KMS-11 (cell line): ENCODE data around the gene GRAP2.

Source experiments
- H2AFZ ChIP-seq: fragments of 200-600 bp; sonication (generic); 2 replicates; pipeline ENCODE4 v1.6.1; 2016; ENCODE audit warnings: antibody characterized with exemption, mixed run types, low read depth
- H3K27ac ChIP-seq: fragments of 200-600 bp; sonication (generic); 2 replicates; pipeline ENCODE4 v1.6.1; 2016; ENCODE audit warnings: mild to moderate bottlenecking, mixed run types
- H3K27me3 ChIP-seq: fragments of 200-600 bp; sonication (generic); 2 replicates; pipeline ENCODE4 v1.6.1; 2017; ENCODE audit warnings: mild to moderate bottlenecking, low read depth, mixed run types, moderate library complexity; ENCODE audit not compliant: insufficient read depth
- H3K36me3 ChIP-seq: fragments of 200-600 bp; sonication (generic); 2 replicates; pipeline ENCODE4 v1.6.1; 2017; ENCODE audit warnings: mild to moderate bottlenecking, mixed run types; ENCODE audit not compliant: insufficient read depth
- H3K4me1 ChIP-seq: fragments of 200-600 bp; sonication (generic); 2 replicates; pipeline ENCODE4 v1.6.1; 2016; ENCODE audit warnings: mild to moderate bottlenecking, low read depth, mixed run types; ENCODE audit not compliant: poor library complexity, severe bottlenecking
- H3K4me2 ChIP-seq: fragments of 200-600 bp; sonication (generic); 2 replicates; pipeline ENCODE4 v1.7.0; 2016; ENCODE audit warnings: mild to moderate bottlenecking, mixed run types
- H3K4me3 ChIP-seq: fragments of 200-600 bp; sonication (generic); IDR thresholded peaks from 2 replicates; pipeline ENCODE4 v1.6.1; 2017; ENCODE audit warnings: low read depth, low read length, mixed read lengths; ENCODE audit not compliant: insufficient read depth
- H3K79me2 ChIP-seq: fragments of 200-600 bp; sonication (generic); 2 replicates; pipeline ENCODE4 v1.6.1; 2016; ENCODE audit warnings: low read depth, mixed run types; ENCODE audit not compliant: insufficient read depth
- H3K9ac ChIP-seq: fragments of 200-600 bp; sonication (generic); 2 replicates; pipeline ENCODE4 v1.6.1; 2016; ENCODE audit warnings: mild to moderate bottlenecking, mixed run types
- H4K20me1 ChIP-seq: fragments of 200-600 bp; sonication (generic); 2 replicates; pipeline ENCODE4 v1.6.1; 2016; ENCODE audit warnings: mild to moderate bottlenecking, mixed run types; ENCODE audit not compliant: insufficient read depth
- CTCF ChIP-seq: fragments of 200-600 bp; sonication (generic); conservative IDR thresholded peaks from 2 replicates; pipeline ENCODE4 v1.6.1; 2017; ENCODE audit warnings: low read depth, mild to moderate bottlenecking, antibody characterized with exemption, low read length, moderate library complexity, mixed read lengths

GRAP2 gene

GRCh38 chr22:39933741-39934140 is 32.9 kb downstream of the GRAP2 start:
- Histone ChIP-seq H4K20me1 (no peaks in the 10 kb centered on the region), H3K27me3 (no peaks in the 10 kb centered on the region; the same call in 1 of the 2 replicates), H3K36me3 (no peaks in the 10 kb centered on the region), H2AFZ (no peak overlapping the region), H3K9ac (no peak overlapping the region), H3K79me2 (no peaks in the 10 kb centered on the region), H3K4me3 (no peak overlapping the region), H3K27ac (no peak overlapping the region), H3K4me2 (no peak overlapping the region), H3K4me1 (no peaks in the 10 kb centered on the region)
- TF ChIP-seq CTCF = no peak

- Histone ChIP-seq H4K20me1 (no peaks in the 10 kb centered on the region), H3K4me1 (no peaks in the 10 kb centered on the region), H3K27ac (no peak overlapping the region), H3K4me2 (no peak overlapping the region), H3K4me3 (no peak overlapping the region), H3K27me3 (no peaks in the 10 kb centered on the region; the same call in 1 of the 2 replicates), H2AFZ (no peak overlapping the region), H3K9ac (no peak overlapping the region), H3K79me2 (no peaks in the 10 kb centered on the region), H3K36me3 (no peaks in the 10 kb centered on the region)
- TF ChIP-seq CTCF = no peak
Measured at GRCh38 chr22:39935116-39935515, 34.2 kb downstream of the GRAP2 start.

GRCh38 chr22:39935612-39936011 is 34.7 kb downstream of the GRAP2 start:
- H3K79me2 ChIP-seq = no peaks in the 10 kb centered on the region
- H2AFZ ChIP-seq = no peak overlapping the region
- H3K9ac ChIP-seq = no peak overlapping the region
- H4K20me1 ChIP-seq = no peaks in the 10 kb centered on the region
- no peak overlapping the region for H3K4me3 ChIP-seq
- H3K27me3 ChIP-seq = no peaks in the 10 kb centered on the region; the same call in 1 of the 2 replicates
- TF ChIP-seq CTCF = no peak
- H3K4me1 ChIP-seq = no peaks in the 10 kb centered on the region
- H3K4me2 ChIP-seq = no peak overlapping the region
- H3K27ac ChIP-seq = no peak overlapping the region
- no peaks in the 10 kb centered on the region for H3K36me3 ChIP-seq

- Histone ChIP-seq H3K79me2 (no peaks in the 10 kb centered on the region), H2AFZ (no peak overlapping the region), H3K4me3 (no peak overlapping the region), H4K20me1 (no peaks in the 10 kb centered on the region), H3K27ac (no peak overlapping the region), H3K9ac (no peak overlapping the region), H3K4me1 (no peaks in the 10 kb centered on the region), H3K4me2 (no peak overlapping the region), H3K36me3 (no peaks in the 10 kb centered on the region), H3K27me3 (no peaks in the 10 kb centered on the region; the same call in 1 of the 2 replicates)
- TF ChIP-seq CTCF = no peak
Measured at GRCh38 chr22:39936523-39937145, 35.8 kb downstream of the GRAP2 start.
